ENCODE data around the gene UBALD2.

DNA sequence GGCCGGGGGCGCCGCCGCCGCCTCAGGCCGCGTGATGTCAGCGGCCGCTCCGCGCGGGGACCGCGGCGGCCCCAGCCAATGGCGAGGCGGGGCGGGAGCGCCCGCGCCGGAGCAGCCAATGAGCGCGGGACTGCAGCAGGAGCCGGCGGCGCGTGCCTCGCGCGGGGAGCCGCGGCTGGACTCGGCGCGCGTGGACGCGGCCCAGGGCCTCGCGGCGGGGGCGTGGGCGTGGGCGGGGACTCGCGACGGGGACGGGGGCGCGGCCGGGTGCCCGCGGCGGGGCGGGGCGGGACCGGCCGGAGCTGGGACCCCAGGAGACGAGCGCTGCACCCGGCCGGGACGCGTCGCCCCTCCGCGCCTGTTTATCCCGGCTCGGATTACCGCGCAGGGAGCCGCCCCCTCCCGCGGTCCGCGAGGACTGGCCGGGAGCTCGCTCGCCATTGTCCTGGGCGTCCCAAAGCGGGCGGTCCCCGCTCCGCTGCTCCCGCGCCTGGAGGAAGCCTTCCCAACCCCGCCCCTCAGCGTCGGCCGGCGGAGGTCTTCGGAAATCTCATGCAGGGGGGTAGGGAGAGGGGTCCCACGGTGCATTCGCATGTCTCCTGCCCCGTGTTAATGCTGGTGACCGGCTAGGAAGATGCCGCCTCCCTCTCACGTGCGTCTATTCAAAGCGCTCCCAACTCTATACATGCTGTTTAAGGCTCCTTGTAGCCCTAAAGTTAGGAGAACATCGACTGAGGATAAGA is 24.5 kb upstream of the UBALD2 start, which contains the start of gene RNF157:
- TF ChIP-seq, protein P1, sequence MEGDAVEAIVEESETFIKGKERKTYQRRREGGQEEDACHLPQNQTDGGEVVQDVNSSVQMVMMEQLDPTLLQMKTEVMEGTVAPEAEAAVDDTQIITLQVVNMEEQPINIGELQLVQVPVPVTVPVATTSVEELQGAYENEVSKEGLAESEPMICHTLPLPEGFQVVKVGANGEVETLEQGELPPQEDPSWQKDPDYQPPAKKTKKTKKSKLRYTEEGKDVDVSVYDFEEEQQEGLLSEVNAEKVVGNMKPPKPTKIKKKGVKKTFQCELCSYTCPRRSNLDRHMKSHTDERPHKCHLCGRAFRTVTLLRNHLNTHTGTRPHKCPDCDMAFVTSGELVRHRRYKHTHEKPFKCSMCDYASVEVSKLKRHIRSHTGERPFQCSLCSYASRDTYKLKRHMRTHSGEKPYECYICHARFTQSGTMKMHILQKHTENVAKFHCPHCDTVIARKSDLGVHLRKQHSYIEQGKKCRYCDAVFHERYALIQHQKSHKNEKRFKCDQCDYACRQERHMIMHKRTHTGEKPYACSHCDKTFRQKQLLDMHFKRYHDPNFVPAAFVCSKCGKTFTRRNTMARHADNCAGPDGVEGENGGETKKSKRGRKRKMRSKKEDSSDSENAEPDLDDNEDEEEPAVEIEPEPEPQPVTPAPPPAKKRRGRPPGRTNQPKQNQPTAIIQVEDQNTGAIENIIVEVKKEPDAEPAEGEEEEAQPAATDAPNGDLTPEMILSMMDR (IDR thresholded peaks at IDR 0.05; ENCODE audit: low read depth, low read length, poor library complexity, severe bottlenecking): no peak
- peak; percentile 94; the same call in 1 of the 2 replicates for TF ChIP-seq EZH2phosphoT487 (IDR thresholded peaks at IDR 0.05; ENCODE audit: borderline replicate concordance, low read length)
